Fibroblast of villous mesenchyme (primary cell): ENCODE data around the gene TMEM41B. TPM values are rescaled to one million over a fixed set of nuclear protein-coding genes. Genes with fewer than 3 reads are reported as not detected.
A peak's percentile ranks its signal among the peaks of the same experiment; 100 is the strongest.

ENCODE experiments used
- DNase-seq: peaks from one replicate; pipeline ENCODE4 v3.0.0-alpha.2; 2010; ENCODE audit warnings: low read depth
- H3K4me3 ChIP-seq: 2 replicates; pipeline ENCODE4 v1.5.1; 2011; ENCODE audit warnings: low read depth, mild to moderate bottlenecking, low read length
- CTCF ChIP-seq: IDR thresholded peaks from 2 replicates; pipeline ENCODE4 v1.5.1; 2012; ENCODE audit warnings: low read depth, mild to moderate bottlenecking, low read length; ENCODE audit not compliant: insufficient read depth
- total RNA-seq: library from RNA; depleted of rRNA; stranded (reverse); fragments of >200 nt; gene quantifications from 2 replicates; pipeline ENCODE4 v1.2.3, GENCODE V29; 2012

TMEM41B gene
- total RNA-seq, 1 donor: 48.8 TPM

GRCh38 chr11:9316334-9316733, 1.9 kb upstream of the TMEM41B start:
- TF ChIP-seq CTCF: no peak
- no peak for DNase-seq
- no peak overlapping the region for H3K4me3 ChIP-seq

GRCh38 chr11:9315078-9315688, 790 bp upstream of the TMEM41B start:
- H3K4me3 ChIP-seq: peak overlapping the region; percentile 43
- no peak for DNase-seq
- no peak for TF ChIP-seq CTCF

- no peak for TF ChIP-seq CTCF
- peak; percentile 33 for DNase-seq
- peak overlapping the region; percentile 86 for H3K4me3 ChIP-seq
Measured at GRCh38 chr11:9313648-9314290, 624 bp downstream of the TMEM41B start.

GRCh38 chr11:9310485-9311090, 3.8 kb downstream of the TMEM41B start:
- no peak for DNase-seq
- no peak overlapping the region for H3K4me3 ChIP-seq
- TF ChIP-seq CTCF: no peak

GRCh38 chr11:9304178-9304577, 10.2 kb downstream of the TMEM41B start:
- no peak for TF ChIP-seq CTCF
- no peak overlapping the region for H3K4me3 ChIP-seq
- DNase-seq: no peak

- H3K4me3 ChIP-seq: no peak overlapping the region
- TF ChIP-seq CTCF: no peak
- peak; percentile 16 for DNase-seq
Measured at GRCh38 chr11:9302448-9302847, 11.9 kb downstream of the TMEM41B start.
